ENCODE measurements around the gene SPATA1.

- TF ChIP-seq EZH2phosphoT487 (IDR thresholded peaks at IDR 0.05; ENCODE audit: borderline replicate concordance) (no peak), CTCF (conservative IDR thresholded peaks at IDR 0.05; ENCODE audit: low read length) (no peak)
Measured at GRCh38 chr1:84598846-84599741, 92.9 kb downstream of the SPATA1 start.

All from Loucy (cell line).